DND-41 (cell line): ENCODE results near the gene ACTL10.

ENCODE experiments used
- EZH2 ChIP-seq: IDR thresholded peaks from 3 replicates; pipeline ENCODE4 v1.6.1; 2012; ENCODE audit warnings: borderline replicate concordance, low read depth, mild to moderate bottlenecking, moderate library complexity, low read length, inconsistent platforms; ENCODE audit not compliant: severe bottlenecking
- TF ChIP-seq, protein P1 (sequence below): IDR thresholded peaks from 2 replicates; pipeline ENCODE4 v1.5.1; 2012; ENCODE audit warnings: borderline replicate concordance, low read length, moderate library complexity, mild to moderate bottlenecking; ENCODE audit not compliant: poor library complexity, severe bottlenecking; ENCODE audit errors: extremely low read depth

DNA sequence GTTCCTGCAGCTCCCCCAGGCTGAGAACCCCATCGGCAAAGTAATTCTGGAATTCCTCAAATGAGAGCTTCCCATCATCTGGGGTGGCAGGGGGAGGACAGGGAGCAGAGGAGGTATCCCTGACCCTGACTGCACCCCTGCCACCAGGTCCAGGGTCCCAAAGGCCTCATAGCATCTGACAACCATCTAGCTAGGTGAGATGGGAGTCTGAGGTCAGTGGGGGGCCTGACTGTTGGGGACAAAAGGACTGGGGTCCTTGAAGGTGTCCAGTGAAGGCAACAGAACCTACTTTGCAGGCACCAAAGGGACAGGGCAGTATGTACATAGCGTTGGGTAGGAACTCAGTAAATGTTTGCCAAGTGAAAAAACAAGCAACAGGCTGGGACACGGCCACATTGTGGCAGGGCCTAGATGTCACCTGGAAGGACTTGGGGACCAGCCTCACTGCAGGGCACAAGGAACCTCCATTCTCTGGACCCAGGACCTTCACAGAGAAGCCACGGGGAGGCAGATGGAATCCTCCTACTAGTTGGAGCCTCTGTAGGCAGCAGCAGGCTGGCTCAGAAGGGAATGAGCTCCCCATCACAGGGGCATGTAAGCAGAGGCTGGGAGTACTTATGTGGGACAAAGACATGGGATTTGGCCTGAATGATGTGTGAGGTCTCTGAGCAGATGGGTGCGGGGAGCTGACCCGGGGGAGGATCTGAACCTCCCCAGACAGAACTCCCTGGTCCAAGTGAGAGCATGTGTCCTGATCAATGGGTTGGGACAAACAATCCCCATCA, 4.2 kb downstream of the ACTL10 start:
- no peak for TF ChIP-seq EZH2
- TF ChIP-seq, protein P1, sequence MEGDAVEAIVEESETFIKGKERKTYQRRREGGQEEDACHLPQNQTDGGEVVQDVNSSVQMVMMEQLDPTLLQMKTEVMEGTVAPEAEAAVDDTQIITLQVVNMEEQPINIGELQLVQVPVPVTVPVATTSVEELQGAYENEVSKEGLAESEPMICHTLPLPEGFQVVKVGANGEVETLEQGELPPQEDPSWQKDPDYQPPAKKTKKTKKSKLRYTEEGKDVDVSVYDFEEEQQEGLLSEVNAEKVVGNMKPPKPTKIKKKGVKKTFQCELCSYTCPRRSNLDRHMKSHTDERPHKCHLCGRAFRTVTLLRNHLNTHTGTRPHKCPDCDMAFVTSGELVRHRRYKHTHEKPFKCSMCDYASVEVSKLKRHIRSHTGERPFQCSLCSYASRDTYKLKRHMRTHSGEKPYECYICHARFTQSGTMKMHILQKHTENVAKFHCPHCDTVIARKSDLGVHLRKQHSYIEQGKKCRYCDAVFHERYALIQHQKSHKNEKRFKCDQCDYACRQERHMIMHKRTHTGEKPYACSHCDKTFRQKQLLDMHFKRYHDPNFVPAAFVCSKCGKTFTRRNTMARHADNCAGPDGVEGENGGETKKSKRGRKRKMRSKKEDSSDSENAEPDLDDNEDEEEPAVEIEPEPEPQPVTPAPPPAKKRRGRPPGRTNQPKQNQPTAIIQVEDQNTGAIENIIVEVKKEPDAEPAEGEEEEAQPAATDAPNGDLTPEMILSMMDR = no peak
